SK-N-SH (cell line): ENCODE measurements around the gene THSD4. TPM values are rescaled to one million over a fixed set of nuclear protein-coding genes. Genes with fewer than 3 reads are reported as not detected.

Experiments used
- CTCF ChIA-PET: fragments of 300-600, 350-600 bp; formaldehyde crosslinking; extraction: SDS; loops from one replicate; lab custom pipeline; 2021; lab: Yijun Ruan, JAX
- POLR2A ChIA-PET: fragments of 350-600 bp; sonication (Branson Sonifier 250); formaldehyde crosslinking; extraction: SDS; loops from one replicate; lab custom pipeline; 2020; ENCODE audit warnings: antibody characterized with exemption, inconsistent platforms; lab: Yijun Ruan, JAX
- DNase-seq: peaks from one replicate; pipeline ENCODE4 v3.0.0; 2012
- H2AFZ ChIP-seq: fragments of 200-600 bp; sonication (generic); 2 replicates; pipeline ENCODE4 v1.8.1; 2016; ENCODE audit warnings: antibody characterized with exemption, mild to moderate bottlenecking, low read depth
- H3F3A ChIP-seq: fragments of 200-600 bp; sonication (generic); replicated peaks from 2 replicates; pipeline ENCODE3; 2016; ENCODE audit warnings: antibody characterized with exemption, mild to moderate bottlenecking; ENCODE audit not compliant: insufficient read depth
- H3K27ac ChIP-seq, 2 experiments: fragments of 200-500 bp in 1 of 2; fragments of 200-600 bp in 1 of 2; sonication (Bioruptor generic) in 1 of 2; sonication (generic), shearing (Covaris generic) in 1 of 2; 2 replicates each; pipeline versions ENCODE4 v1.5.1 to v1.6.1; 2014 to 2016; ENCODE audit warnings: low read depth in 2 of 2, inconsistent platforms in 1 of 2, low read length in 1 of 2, mild to moderate bottlenecking in 1 of 2, mixed read lengths in 1 of 2
- H3K27me3 ChIP-seq: fragments of 200-600 bp; sonication (generic), shearing (Covaris generic); 2 replicates; pipeline ENCODE4 v1.6.1; 2016; ENCODE audit warnings: mixed run types; ENCODE audit not compliant: insufficient read depth
- H3K36me3 ChIP-seq, 2 experiments: fragments of 200-500 bp in 1 of 2; fragments of 200-600 bp in 1 of 2; sonication (Bioruptor generic) in 1 of 2; sonication (generic) in 1 of 2; replicated peaks in 1 of 2; 2 replicates each; pipeline versions ENCODE3 to v1.5.1; 2014 to 2016; ENCODE audit warnings: low read length in 1 of 2, mild to moderate bottlenecking in 1 of 2; ENCODE audit not compliant: insufficient read depth in 2 of 2, control insufficient read depth in 1 of 2
- H3K4me1 ChIP-seq, 2 experiments: fragments of 200-500 bp in 1 of 2; fragments of 200-600 bp in 1 of 2; sonication (Bioruptor generic) in 1 of 2; sonication (generic), shearing (Covaris generic) in 1 of 2; 2 replicates each; pipeline versions ENCODE4 v1.5.1 to v1.6.1; 2014 to 2016; ENCODE audit warnings: low read depth in 1 of 2, low read length in 1 of 2, mixed run types in 1 of 2; ENCODE audit not compliant: insufficient read depth in 2 of 2, control insufficient read depth in 1 of 2
- H3K4me2 ChIP-seq: fragments of 200-600 bp; sonication (generic), shearing (Covaris generic); 2 replicates; pipeline ENCODE4 v1.6.1; 2017; ENCODE audit warnings: mixed run types
- H3K4me3 ChIP-seq, 2 experiments: fragments of 200-500 bp in 1 of 2; fragments of 200-600 bp in 1 of 2; sonication (Bioruptor generic) in 1 of 2; sonication (generic), shearing (Covaris generic) in 1 of 2; 2 replicates each; pipeline versions ENCODE4 v1.5.1 to v1.8.1; 2014 to 2016; ENCODE audit warnings: low read depth in 2 of 2, inconsistent platforms in 1 of 2, low read length in 1 of 2, mild to moderate bottlenecking in 1 of 2, mixed read lengths in 1 of 2, moderate library complexity in 1 of 2
- H3K79me2 ChIP-seq: fragments of 200-600 bp; sonication (generic); 2 replicates; pipeline ENCODE4 v1.8.1; 2017; ENCODE audit warnings: mild to moderate bottlenecking; ENCODE audit not compliant: insufficient read depth
- H3K9ac ChIP-seq: fragments of 200-600 bp; sonication (generic); 2 replicates; pipeline ENCODE4 v1.6.1; 2017; ENCODE audit warnings: mixed run types
- H3K9me2 ChIP-seq: fragments of 200-600 bp; sonication (generic); 2 replicates; pipeline ENCODE4 v1.6.1; 2017; ENCODE audit warnings: mixed run types
- H3K9me3 ChIP-seq: fragments of 200-600 bp; sonication (generic); 2 replicates; pipeline ENCODE4 v1.6.1; 2017; ENCODE audit warnings: mixed run types, mild to moderate bottlenecking, moderate library complexity
- H4K20me1 ChIP-seq: fragments of 200-600 bp; sonication (generic); 2 replicates; pipeline ENCODE4 v1.6.1; 2017; ENCODE audit warnings: mild to moderate bottlenecking, mixed run types; ENCODE audit not compliant: insufficient read depth
- CHD2 ChIP-seq: fragments of 150-350 bp; IDR thresholded peaks from 2 replicates; pipeline ENCODE4 v1.6.1; 2018; ENCODE audit warnings: low read length; ENCODE audit not compliant: partially characterized antibody
- EP300 ChIP-seq, 2 experiments: IDR thresholded peaks; 2 replicates each; pipeline versions ENCODE4 v1.4.0 to v1.6.1; 2012; ENCODE audit warnings: borderline replicate concordance in 1 of 2, low read depth in 1 of 2, low read length in 1 of 2
- EZH2phosphoT487 ChIP-seq: fragments of 200-600 bp; sonication (generic); IDR thresholded peaks from 2 replicates; pipeline ENCODE4 v1.6.1; 2017; ENCODE audit warnings: low read depth, mixed run types, mild to moderate bottlenecking, antibody characterized with exemption, moderate library complexity, borderline replicate concordance
- FOSL2 ChIP-seq: IDR thresholded peaks from 2 replicates; pipeline ENCODE4 v1.4.0; 2012; ENCODE audit warnings: low read depth, mild to moderate bottlenecking, moderate library complexity, borderline replicate concordance
- FOXJ3 ChIP-seq: sonication (generic); formaldehyde crosslinking; IDR thresholded peaks from 2 replicates; pipeline ENCODE4 v1.5.1; 2020; ENCODE audit warnings: mild to moderate bottlenecking, missing genetic modification reagents
- FOXM1 ChIP-seq: IDR thresholded peaks from 2 replicates; pipeline ENCODE4 v1.4.0; 2012; ENCODE audit warnings: low read depth, mild to moderate bottlenecking
- GABPA ChIP-seq: IDR thresholded peaks from 2 replicates; pipeline ENCODE4 v1.4.0; 2012; ENCODE audit warnings: low read depth, mild to moderate bottlenecking
- MEF2A ChIP-seq: IDR thresholded peaks from 2 replicates; pipeline ENCODE4 v1.4.0; 2012; ENCODE audit warnings: low read depth, borderline replicate concordance
- MXI1 ChIP-seq: IDR thresholded peaks from 2 replicates; pipeline ENCODE4 v1.6.1; 2012; ENCODE audit warnings: mild to moderate bottlenecking, low read depth, low read length, improper control_type of control experiment
- NFIC ChIP-seq: IDR thresholded peaks from 2 replicates; pipeline ENCODE4 v1.4.0; 2012; ENCODE audit warnings: borderline replicate concordance
- NRF1 ChIP-seq: IDR thresholded peaks from 2 replicates; pipeline ENCODE4 v1.6.1; 2012; ENCODE audit warnings: low read depth, mild to moderate bottlenecking, low read length
- RCOR1 ChIP-seq: fragments of 150-350 bp; IDR thresholded peaks from 2 replicates; pipeline ENCODE4 v1.6.1; 2017; ENCODE audit warnings: antibody characterized with exemption, low read length
- RFX5 ChIP-seq: IDR thresholded peaks from 2 replicates; pipeline ENCODE4 v1.6.1; 2012; ENCODE audit warnings: mild to moderate bottlenecking, improper control_type of control experiment, low read length
- SIN3A ChIP-seq: IDR thresholded peaks from 2 replicates; pipeline ENCODE4 v1.6.1; 2012; ENCODE audit warnings: low read depth, mild to moderate bottlenecking, low read length, moderate library complexity, borderline replicate concordance
- TAF1 ChIP-seq: IDR thresholded peaks from 2 replicates; pipeline ENCODE4 v1.6.1; 2012; ENCODE audit warnings: low read depth, mild to moderate bottlenecking, low read length, moderate library complexity, borderline replicate concordance
- WGBS: methylation state at CpG from one replicate; pipeline ENCODE4 v1.1.6; 2017; ENCODE audit warnings: low lambda C conversion rate; 5-methylcytosine and 5-hydroxymethylcytosine counted together
- polyA plus RNA-seq, 3 experiments: library from polyadenylated mRNA; depleted of rRNA; stranded (reverse); fragments of >200 nt; gene quantifications; 2 replicates each; pipeline ENCODE4 v1.2.3, GENCODE V29; 2012
- TF ChIP-seq, protein P1 (sequence below): fragments of 150-350 bp; IDR thresholded peaks from 2 replicates; pipeline ENCODE4 v1.6.1; 2017; ENCODE audit warnings: antibody characterized with exemption, low read length, low read depth, borderline replicate concordance
- TF ChIP-seq, protein P2 (sequence below): IDR thresholded peaks from 2 replicates; pipeline ENCODE4; 2012
- TF ChIP-seq, protein P3 (sequence below): IDR thresholded peaks from 2 replicates; pipeline ENCODE4 v1.4.0; 2012; ENCODE audit warnings: low read depth, borderline replicate concordance

The THSD4 gene
- polyA plus RNA-seq, 1 of the 3 experiments (the other 2 are of a cell fraction) = 79.1 TPM

GRCh38 chr15:71352765-71353164 is 237.5 kb downstream of the THSD4 start:
- no peak for DNase-seq
- CTCF ChIA-PET = interaction anchor here (0.9 kb wide), 1 partner anchor 10 kb away, joined by 4 read pairs; no protein-coding TSS in a partner anchor

GRCh38 chr15:71353171-71353570 is 237.9 kb downstream of the THSD4 start:
- Histone ChIP-seq H3K79me2 (no peaks in the 10 kb centered on the region), H2AFZ (no peak overlapping the region), H3K4me2 (no peak overlapping the region), H3F3A (no peaks in the 10 kb centered on the region), H3K27ac (no peak overlapping the region), H3K4me3 (no peak overlapping the region), H3K9me3 (no peaks in the 10 kb centered on the region), H4K20me1 (no peaks in the 10 kb centered on the region), H3K9me2 (no peaks in the 10 kb centered on the region), H3K27me3 (no peaks in the 10 kb centered on the region), H3K9ac (no peak overlapping the region), H3K4me1 (peaks cover 0 to 12% of the 10 kb centered on the region in 2 experiments; a peak in 1 of 4 replicates), H3K36me3 (peaks cover 6 to 14% of the 10 kb centered on the region in 2 experiments)
- no peak for DNase-seq
- no peak for TF ChIP-seq FOXJ3 (CRISPR knock-in tag)
- TF ChIP-seq, protein P1, sequence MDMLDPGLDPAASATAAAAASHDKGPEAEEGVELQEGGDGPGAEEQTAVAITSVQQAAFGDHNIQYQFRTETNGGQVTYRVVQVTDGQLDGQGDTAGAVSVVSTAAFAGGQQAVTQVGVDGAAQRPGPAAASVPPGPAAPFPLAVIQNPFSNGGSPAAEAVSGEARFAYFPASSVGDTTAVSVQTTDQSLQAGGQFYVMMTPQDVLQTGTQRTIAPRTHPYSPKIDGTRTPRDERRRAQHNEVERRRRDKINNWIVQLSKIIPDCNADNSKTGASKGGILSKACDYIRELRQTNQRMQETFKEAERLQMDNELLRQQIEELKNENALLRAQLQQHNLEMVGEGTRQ = no peak
- no peak for TF ChIP-seq CHD2
- ChIA-PET POLR2A (no interaction called here), CTCF (interaction anchor here (0.9 kb wide), 1 partner anchor 9 kb away, joined by 4 read pairs; no protein-coding TSS in a partner anchor)
- WGBS = 91% methylated on average over 2 of the region's 2 CpGs

More at GRCh38 chr15:71352765-71353164, 237.5 kb downstream of the THSD4 start:
- Histone ChIP-seq H3K4me3 (no peak overlapping the region), H3K4me1 (peaks cover 0 to 10% of the 10 kb centered on the region in 2 experiments; a peak in 1 of 4 replicates), H4K20me1 (no peaks in the 10 kb centered on the region), H3K79me2 (no peaks in the 10 kb centered on the region), H3K27me3 (no peaks in the 10 kb centered on the region), H3K9me2 (no peaks in the 10 kb centered on the region), H3K36me3 (peaks cover 6 to 14% of the 10 kb centered on the region in 2 experiments), H3K4me2 (no peak overlapping the region), H3K9me3 (no peaks in the 10 kb centered on the region), H3F3A (no peaks in the 10 kb centered on the region), H2AFZ (no peak overlapping the region), H3K27ac (no peak overlapping the region), H3K9ac (no peak overlapping the region)
- 90% methylated on average over 6 of the region's 6 CpGs for WGBS
- POLR2A ChIA-PET = no interaction called here
- no peak for TF ChIP-seq FOSL2
- TF ChIP-seq, protein P2, sequence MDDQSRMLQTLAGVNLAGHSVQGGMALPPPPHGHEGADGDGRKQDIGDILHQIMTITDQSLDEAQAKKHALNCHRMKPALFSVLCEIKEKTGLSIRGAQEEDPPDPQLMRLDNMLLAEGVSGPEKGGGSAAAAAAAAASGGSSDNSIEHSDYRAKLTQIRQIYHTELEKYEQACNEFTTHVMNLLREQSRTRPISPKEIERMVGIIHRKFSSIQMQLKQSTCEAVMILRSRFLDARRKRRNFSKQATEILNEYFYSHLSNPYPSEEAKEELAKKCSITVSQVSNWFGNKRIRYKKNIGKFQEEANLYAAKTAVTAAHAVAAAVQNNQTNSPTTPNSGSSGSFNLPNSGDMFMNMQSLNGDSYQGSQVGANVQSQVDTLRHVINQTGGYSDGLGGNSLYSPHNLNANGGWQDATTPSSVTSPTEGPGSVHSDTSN = no peak
- TF ChIP-seq TAF1 = no peak
- TF ChIP-seq, protein P3, sequence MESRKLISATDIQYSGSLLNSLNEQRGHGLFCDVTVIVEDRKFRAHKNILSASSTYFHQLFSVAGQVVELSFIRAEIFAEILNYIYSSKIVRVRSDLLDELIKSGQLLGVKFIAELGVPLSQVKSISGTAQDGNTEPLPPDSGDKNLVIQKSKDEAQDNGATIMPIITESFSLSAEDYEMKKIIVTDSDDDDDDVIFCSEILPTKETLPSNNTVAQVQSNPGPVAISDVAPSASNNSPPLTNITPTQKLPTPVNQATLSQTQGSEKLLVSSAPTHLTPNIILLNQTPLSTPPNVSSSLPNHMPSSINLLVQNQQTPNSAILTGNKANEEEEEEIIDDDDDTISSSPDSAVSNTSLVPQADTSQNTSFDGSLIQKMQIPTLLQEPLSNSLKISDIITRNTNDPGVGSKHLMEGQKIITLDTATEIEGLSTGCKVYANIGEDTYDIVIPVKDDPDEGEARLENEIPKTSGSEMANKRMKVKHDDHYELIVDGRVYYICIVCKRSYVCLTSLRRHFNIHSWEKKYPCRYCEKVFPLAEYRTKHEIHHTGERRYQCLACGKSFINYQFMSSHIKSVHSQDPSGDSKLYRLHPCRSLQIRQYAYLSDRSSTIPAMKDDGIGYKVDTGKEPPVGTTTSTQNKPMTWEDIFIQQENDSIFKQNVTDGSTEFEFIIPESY = no peak
- no peak for TF ChIP-seq FOXJ3 (CRISPR knock-in tag)
- no peak for TF ChIP-seq MEF2A
- TF ChIP-seq RCOR1 = no peak
- TF ChIP-seq GABPA = no peak
- TF ChIP-seq MXI1 = no peak
- no peak for TF ChIP-seq NFIC
- TF ChIP-seq EZH2phosphoT487 = no peak
- no peak for TF ChIP-seq FOXM1
- no peak for TF ChIP-seq SIN3A
- TF ChIP-seq RFX5 = no peak
- no peak for TF ChIP-seq NRF1
- no peak for TF ChIP-seq EP300 (IDR thresholded peaks at IDR 0.05; ENCODE audit: borderline replicate concordance in 1 of 2, low read depth in 1 of 2, low read length in 1 of 2)
- TF ChIP-seq CHD2 = no peak
